ENCODE results near the gene CCBE1.

DNA sequence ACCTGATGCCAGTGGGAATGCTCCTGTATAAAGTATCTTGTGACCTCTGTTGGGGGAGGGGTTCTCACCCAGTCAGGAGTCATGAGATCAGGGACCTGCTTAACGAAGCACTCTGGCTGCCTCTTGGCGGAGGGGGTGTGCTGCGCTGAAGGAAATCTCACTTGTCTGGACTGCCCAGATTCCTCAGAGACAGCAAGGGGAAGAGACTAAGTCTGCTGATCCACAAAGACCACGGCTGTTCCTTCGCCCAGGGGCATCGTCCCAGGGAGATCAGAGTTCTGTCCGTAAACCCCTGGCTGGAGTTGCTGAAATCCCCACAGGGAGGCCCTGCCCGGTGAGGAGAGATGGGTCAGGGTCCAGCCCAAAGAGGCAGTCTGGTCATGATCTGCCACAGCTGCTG, 168.4 kb downstream of the CCBE1 start:
- TF ChIP-seq JUNB (IDR thresholded peaks at IDR 0.05) (no peak), CTCF (IDR thresholded peaks at IDR 0.05) (no peak), EP300 (IDR thresholded peaks at IDR 0.05) (no peak)
